Loucy (cell line): ENCODE results near the gene CCNJL.

Experiments
- H2AFZ ChIP-seq: fragments of 200-600 bp; sonication (generic); 2 replicates; pipeline ENCODE4 v1.6.0; 2016; ENCODE audit warnings: antibody characterized with exemption, mild to moderate bottlenecking, low read length, moderate library complexity
- H3F3A ChIP-seq: fragments of 200-600 bp; 2 replicates; pipeline ENCODE4 v1.6.0; 2016; ENCODE audit warnings: antibody characterized with exemption, low read depth, mild to moderate bottlenecking
- H3K27me3 ChIP-seq: fragments of 200-600 bp; sonication (generic); 2 replicates; pipeline ENCODE4 v1.6.1; 2014; ENCODE audit warnings: low read length, mild to moderate bottlenecking; ENCODE audit not compliant: insufficient read depth, poor library complexity, severe bottlenecking
- H3K36me3 ChIP-seq: fragments of 200-600 bp; sonication (generic); 2 replicates; pipeline ENCODE4 v1.6.1; 2016; ENCODE audit warnings: low read length; ENCODE audit not compliant: insufficient read depth
- H3K4me1 ChIP-seq: fragments of 200-600 bp; sonication (generic); 2 replicates; pipeline ENCODE4 v1.5.1; 2014; ENCODE audit warnings: low read length, mild to moderate bottlenecking; ENCODE audit not compliant: insufficient read depth, poor library complexity, severe bottlenecking
- H3K4me2 ChIP-seq: fragments of 200-600 bp; sonication (generic); 2 replicates; pipeline ENCODE4 v1.6.0; 2014; ENCODE audit warnings: antibody characterized with exemption, low read length, low read depth, mild to moderate bottlenecking; ENCODE audit not compliant: poor library complexity, severe bottlenecking
- H3K4me3 ChIP-seq: fragments of 200-600 bp; sonication (generic); 2 replicates; pipeline ENCODE4 v1.5.1; 2014; ENCODE audit warnings: low read length, mild to moderate bottlenecking, mixed read lengths; ENCODE audit not compliant: poor library complexity, severe bottlenecking
- H3K79me2 ChIP-seq: fragments of 200-600 bp; sonication (generic); 2 replicates; pipeline ENCODE4 v1.6.1; 2014; ENCODE audit warnings: low read length; ENCODE audit not compliant: insufficient read depth
- H3K9ac ChIP-seq: fragments of 200-600 bp; sonication (generic); 2 replicates; pipeline ENCODE4 v1.6.0; 2014; ENCODE audit warnings: mild to moderate bottlenecking, low read depth, low read length, moderate library complexity; ENCODE audit not compliant: poor library complexity, severe bottlenecking
- H3K9me2 ChIP-seq: fragments of 200-600 bp; sonication (generic); replicated peaks from 2 replicates; pipeline ENCODE4 v1.6.1; 2016; ENCODE audit warnings: low read depth, low read length, mixed read lengths
- H3K9me3 ChIP-seq: fragments of 200-600 bp; sonication (generic); 2 replicates; pipeline ENCODE4 v1.6.1; 2014; ENCODE audit warnings: mild to moderate bottlenecking, antibody characterized with exemption, low read length, low read depth; ENCODE audit not compliant: insufficient read depth
- H4K20me1 ChIP-seq: fragments of 200-600 bp; sonication (generic); 2 replicates; pipeline ENCODE4 v1.6.0; 2014; ENCODE audit warnings: antibody characterized with exemption, low read length, mild to moderate bottlenecking; ENCODE audit not compliant: insufficient read depth, poor library complexity, severe bottlenecking
- CTCF ChIP-seq: fragments of 200-600 bp; sonication (generic); conservative IDR thresholded peaks from 2 replicates; pipeline ENCODE4 v1.5.1; 2014; ENCODE audit warnings: mild to moderate bottlenecking, antibody characterized with exemption, low read length
- EZH2phosphoT487 ChIP-seq: fragments of 200-600 bp; IDR thresholded peaks from 2 replicates; pipeline ENCODE4 v1.6.1; 2018; ENCODE audit warnings: antibody characterized with exemption, mild to moderate bottlenecking, moderate library complexity, borderline replicate concordance

The CCNJL gene

GRCh38 chr5:160252916-160253315 is 59.4 kb downstream of the CCNJL start:
- H3K27me3 ChIP-seq = no peaks in the 10 kb centered on the region
- peaks cover 10% of the 10 kb centered on the region for H3K4me1 ChIP-seq
- no peaks in the 10 kb centered on the region for H3K79me2 ChIP-seq
- H3K36me3 ChIP-seq = peaks cover 44% of the 10 kb centered on the region; the same call in 1 of the 2 replicates
- no peak overlapping the region for H3K4me2 ChIP-seq
- H3F3A ChIP-seq = no peaks in the 10 kb centered on the region
- no peaks in the 10 kb centered on the region for H4K20me1 ChIP-seq
- H3K4me3 ChIP-seq = no peak overlapping the region
- no peak overlapping the region for H2AFZ ChIP-seq
- TF ChIP-seq CTCF = no peak
- no peak for TF ChIP-seq EZH2phosphoT487
- no peaks in the 10 kb centered on the region for H3K9me2 ChIP-seq
- no peak overlapping the region for H3K9ac ChIP-seq
- no peaks in the 10 kb centered on the region for H3K9me3 ChIP-seq

GRCh38 chr5:160251406-160252155 is 60.8 kb downstream of the CCNJL start:
- H3K36me3 ChIP-seq = peaks cover 44% of the 10 kb centered on the region; the same call in 1 of the 2 replicates
- TF ChIP-seq EZH2phosphoT487 (no peak), CTCF (no peak)
- H4K20me1 ChIP-seq = no peaks in the 10 kb centered on the region
- H2AFZ ChIP-seq = no peak overlapping the region
- no peaks in the 10 kb centered on the region for H3K79me2 ChIP-seq
- H3K9me3 ChIP-seq = no peaks in the 10 kb centered on the region
- no peak overlapping the region for H3K4me3 ChIP-seq
- no peaks in the 10 kb centered on the region for H3K27me3 ChIP-seq
- H3K9ac ChIP-seq = no peak overlapping the region
- H3K9me2 ChIP-seq = no peaks in the 10 kb centered on the region
- H3F3A ChIP-seq = no peaks in the 10 kb centered on the region
- peaks cover 10% of the 10 kb centered on the region for H3K4me1 ChIP-seq
- H3K4me2 ChIP-seq = no peak overlapping the region

GRCh38 chr5:160250826-160251225 is 61.5 kb downstream of the CCNJL start:
- Histone ChIP-seq H3K79me2 (no peaks in the 10 kb centered on the region), H4K20me1 (no peaks in the 10 kb centered on the region), H2AFZ (no peak overlapping the region), H3K4me1 (peaks cover 10% of the 10 kb centered on the region), H3K4me2 (no peak overlapping the region), H3F3A (no peaks in the 10 kb centered on the region), H3K9me3 (no peaks in the 10 kb centered on the region), H3K36me3 (peaks cover 38% of the 10 kb centered on the region; the same call in 1 of the 2 replicates), H3K9me2 (no peaks in the 10 kb centered on the region), H3K9ac (no peak overlapping the region), H3K27me3 (no peaks in the 10 kb centered on the region), H3K4me3 (no peak overlapping the region)
- no peak for TF ChIP-seq CTCF
- TF ChIP-seq EZH2phosphoT487 = no peak
